Activated CD4-positive, alpha-beta memory T cell treated with anti-CD3 and anti-CD28 coated beads for 36 hours (primary cell): Measurements from ENCODE around the gene GLT8D1. TPM values are rescaled to one million over a fixed set of nuclear protein-coding genes. Genes with fewer than 3 reads are reported as not detected.
"Not testable (repeated sequence)": the region's sequence is repeated elsewhere in the genome, so short reads cannot be mapped to it uniquely, and the experiment has no call there.

Experiments
- CTCF ChIA-PET: fragments of 350-600 bp; sonication (Branson Sonifier 250); formaldehyde crosslinking; loops from one replicate; lab custom pipeline; 2021; ENCODE audit warnings: antibody characterized with exemption, inconsistent platforms; lab: Charles Lee
- POLR2A ChIA-PET: fragments of 350-600 bp; sonication (Branson Sonifier 250); formaldehyde crosslinking; loops from one replicate; lab custom pipeline; 2021; ENCODE audit warnings: antibody characterized with exemption; lab: Charles Lee
- DNase-seq: peaks from one replicate; pipeline ENCODE4 v3.0.0-alpha.2; 2020
- H3K27ac Mint-ChIP-seq: one replicate; pipeline ENCODE4 v1.8.0; 2021; ENCODE audit warnings: mixed read lengths
- H3K27me3 Mint-ChIP-seq: one replicate; pipeline ENCODE4 v1.8.0; 2021; ENCODE audit warnings: mixed read lengths
- H3K36me3 Mint-ChIP-seq: one replicate; pipeline ENCODE4 v1.8.0; 2021; ENCODE audit warnings: mixed read lengths
- H3K4me1 Mint-ChIP-seq: one replicate; pipeline ENCODE4 v1.8.0; 2021; ENCODE audit warnings: low read depth, mixed read lengths
- H3K4me3 Mint-ChIP-seq: one replicate; pipeline ENCODE4 v1.8.0; 2021; ENCODE audit warnings: mild to moderate bottlenecking, mixed read lengths
- H3K9me3 Mint-ChIP-seq: one replicate; pipeline ENCODE4 v1.8.0; 2021; ENCODE audit warnings: mixed read lengths
- intact Hi-C: fragments of 100-400 bp; cut with micrococcal nuclease; formaldehyde crosslinking; loops from one replicate; pipeline ENCODE4 v1.15.1; 2023
- total RNA-seq, 2 experiments: library from RNA; stranded (reverse); gene quantifications; one replicate each; pipeline ENCODE4 v1.2.3, GENCODE V29; 2021

GLT8D1 gene
- total RNA-seq, 2 experiments from 2014 or later: 34.1 to 36.9 TPM

- H3K27me3 Mint-ChIP-seq, H3K4me3 Mint-ChIP-seq, H3K4me1 Mint-ChIP-seq, intact Hi-C loops, DNase-seq, POLR2A ChIA-PET, CTCF ChIA-PET, H3K27ac Mint-ChIP-seq: not testable (repeated sequence)
- Mint-ChIP-seq H3K36me3 (peaks cover 47% of the 10 kb centered on the region), H3K9me3 (peaks cover 29% of the 10 kb centered on the region)
Measured at GRCh38 chr3:52728753-52729152, 23.2 kb upstream of the GLT8D1 start.

GRCh38 chr3:52724511-52724910 is 18.9 kb upstream of the GLT8D1 start:
- ChIA-PET POLR2A (no interaction called here), CTCF (no interaction called here)
- H3K4me3 Mint-ChIP-seq: no peak overlapping the region
- H3K4me1 Mint-ChIP-seq: peaks cover 20% of the 10 kb centered on the region
- no peaks in the 10 kb centered on the region for H3K27me3 Mint-ChIP-seq
- H3K9me3 Mint-ChIP-seq: peaks cover 14% of the 10 kb centered on the region
- DNase-seq: no peak
- H3K36me3 Mint-ChIP-seq: peaks cover 17% of the 10 kb centered on the region
- no peak overlapping the region for H3K27ac Mint-ChIP-seq
- intact Hi-C loops: no loop called here

- Mint-ChIP-seq H3K36me3 (peaks cover 18% of the 10 kb centered on the region), H3K27me3 (no peaks in the 10 kb centered on the region), H3K4me1 (peaks cover 20% of the 10 kb centered on the region), H3K4me3 (no peak overlapping the region), H3K9me3 (peaks cover 11% of the 10 kb centered on the region), H3K27ac (no peak overlapping the region)
- ChIA-PET CTCF (no interaction called here), POLR2A (no interaction called here)
- no peak for DNase-seq
- intact Hi-C loops: no loop called here
Measured at GRCh38 chr3:52723935-52724334, 18.3 kb upstream of the GLT8D1 start.

- peaks cover 16% of the 10 kb centered on the region for H3K36me3 Mint-ChIP-seq
- intact Hi-C loops: no loop called here
- no peak for DNase-seq
- no peaks in the 10 kb centered on the region for H3K27me3 Mint-ChIP-seq
- H3K27ac Mint-ChIP-seq: no peak overlapping the region
- H3K4me1 Mint-ChIP-seq: peaks cover 20% of the 10 kb centered on the region
- ChIA-PET POLR2A (no interaction called here), CTCF (no interaction called here)
- no peak overlapping the region for H3K4me3 Mint-ChIP-seq
- H3K9me3 Mint-ChIP-seq: peaks cover 5% of the 10 kb centered on the region
Measured at GRCh38 chr3:52722491-52722890, 16.9 kb upstream of the GLT8D1 start.

GRCh38 chr3:52721730-52722008 is 16.1 kb upstream of the GLT8D1 start:
- H3K9me3 Mint-ChIP-seq: peaks cover 5% of the 10 kb centered on the region
- DNase-seq: no peak
- no peak overlapping the region for H3K4me3 Mint-ChIP-seq
- H3K36me3 Mint-ChIP-seq: peaks cover 16% of the 10 kb centered on the region
- H3K27me3 Mint-ChIP-seq: no peaks in the 10 kb centered on the region
- ChIA-PET CTCF (no interaction called here), POLR2A (no interaction called here)
- no peak overlapping the region for H3K27ac Mint-ChIP-seq
- intact Hi-C loops: no loop called here
- peaks cover 20% of the 10 kb centered on the region for H3K4me1 Mint-ChIP-seq

GRCh38 chr3:52721002-52721729 is 15.6 kb upstream of the GLT8D1 start:
- CTCF ChIA-PET: no interaction called here
- intact Hi-C loops: no loop called here
- Mint-ChIP-seq H3K4me3 (no peak overlapping the region), H3K9me3 (peaks cover 5% of the 10 kb centered on the region), H3K36me3 (peaks cover 16% of the 10 kb centered on the region), H3K4me1 (peaks cover 20% of the 10 kb centered on the region), H3K27ac (peak overlapping the region; percentile 71), H3K27me3 (no peaks in the 10 kb centered on the region)
- POLR2A ChIA-PET: no interaction called here
- no peak for DNase-seq

- Mint-ChIP-seq H3K4me1 (peaks cover 20% of the 10 kb centered on the region), H3K27me3 (no peaks in the 10 kb centered on the region), H3K4me3 (no peak overlapping the region), H3K36me3 (peaks cover 16% of the 10 kb centered on the region), H3K9me3 (peaks cover 5% of the 10 kb centered on the region), H3K27ac (no peak overlapping the region)
- ChIA-PET POLR2A (interaction anchor here (0.6 kb wide), 1 partner anchor 454 kb away, joined by 3 read pairs; no protein-coding TSS in a partner anchor), CTCF (interaction anchor here (1.0 kb wide), 1 partner anchor 131 kb away, joined by 3 read pairs; no protein-coding TSS in a partner anchor)
- intact Hi-C loops: no loop called here
- no peak for DNase-seq
Measured at GRCh38 chr3:52719618-52720017, 14.0 kb upstream of the GLT8D1 start.

GRCh38 chr3:52715714-52716305 is 10.2 kb upstream of the GLT8D1 start:
- ChIA-PET CTCF (no interaction called here), POLR2A (interaction anchor here (0.9 kb wide), 1 partner anchor 9 kb away, joined by 3 read pairs; the partner anchor contains the start of gene SPCS1)
- no peak overlapping the region for H3K27ac Mint-ChIP-seq

GRCh38 chr3:52714335-52715302 is 9.0 kb upstream of the GLT8D1 start:
- CTCF ChIA-PET: no interaction called here
- H3K36me3 Mint-ChIP-seq: peaks cover 9% of the 10 kb centered on the region
- H3K4me1 Mint-ChIP-seq: no peaks in the 10 kb centered on the region

More at GRCh38 chr3:52715714-52716305, 10.2 kb upstream of the GLT8D1 start:
- Mint-ChIP-seq H3K4me3 (no peak overlapping the region), H3K4me1 (peaks cover 8% of the 10 kb centered on the region), H3K9me3 (peaks cover 5% of the 10 kb centered on the region), H3K27me3 (no peaks in the 10 kb centered on the region), H3K36me3 (peaks cover 16% of the 10 kb centered on the region)
- intact Hi-C loops: no loop called here
- no peak for DNase-seq

GRCh38 chr3:52712291-52713212 is 7.0 kb upstream of the GLT8D1 start:
- Mint-ChIP-seq H3K9me3 (no peaks in the 10 kb centered on the region), H3K36me3 (peaks cover 7% of the 10 kb centered on the region), H3K27ac (no peak overlapping the region), H3K27me3 (no peaks in the 10 kb centered on the region), H3K4me1 (peaks cover 7% of the 10 kb centered on the region), H3K4me3 (no peak overlapping the region)
- ChIA-PET CTCF (no interaction called here), POLR2A (no interaction called here)
- intact Hi-C loops: no loop called here
- no peak for DNase-seq

More at GRCh38 chr3:52714335-52715302, 9.0 kb upstream of the GLT8D1 start:
- no peak overlapping the region for H3K4me3 Mint-ChIP-seq
- DNase-seq: no peak
- no peaks in the 10 kb centered on the region for H3K27me3 Mint-ChIP-seq
- POLR2A ChIA-PET: no interaction called here
- peaks cover under 1% of the 10 kb centered on the region for H3K9me3 Mint-ChIP-seq
- H3K27ac Mint-ChIP-seq: no peak overlapping the region
- intact Hi-C loops: no loop called here

- no peaks in the 10 kb centered on the region for H3K27me3 Mint-ChIP-seq
- no peak overlapping the region for H3K27ac Mint-ChIP-seq
- DNase-seq: no peak
- H3K9me3 Mint-ChIP-seq: no peaks in the 10 kb centered on the region
- ChIA-PET POLR2A (no interaction called here), CTCF (no interaction called here)
- peaks cover 11% of the 10 kb centered on the region for H3K4me1 Mint-ChIP-seq
- H3K4me3 Mint-ChIP-seq: no peak overlapping the region
- H3K36me3 Mint-ChIP-seq: peaks cover 7% of the 10 kb centered on the region
- intact Hi-C loops: no loop called here
Measured at GRCh38 chr3:52710512-52710911, 4.9 kb upstream of the GLT8D1 start.
